ENCODE data around the gene SPACDR. TPM values are rescaled to one million over a fixed set of nuclear protein-coding genes. Genes with fewer than 3 reads are reported as not detected.

Gene SPACDR
- total RNA-seq, 6 experiments from 2014 or later = 0.66 to 1.6 (median 1.0) TPM

- Mint-ChIP-seq H3K36me3 (ENCODE audit: low read depth) (peaks cover 10% of the 10 kb centered on the region; the same call in 1 of the 2 replicates), H3K9me3 (no peaks in the 10 kb centered on the region), H3K4me3 (peak overlapping the region; percentile 100), H3K4me1 (ENCODE audit: low read depth) (peaks cover 26% of the 10 kb centered on the region), H3K27me3 (ENCODE audit: insufficient read depth) (peaks cover 3% of the 10 kb centered on the region; the same call in 1 of the 2 replicates), H3K27ac (peak overlapping the region; percentile 2; the same call in 1 of the 2 replicates)
- peak; percentile 64 for TF ChIP-seq CTCF (IDR thresholded peaks at IDR 0.05)
- no peak for DNase-seq
These were observed 13.1 kb upstream of the SPACDR start for GRCh38 chr7:100476903-100477870.

- DNase-seq = no peak
- Mint-ChIP-seq H3K27ac (peak overlapping the region; percentile 68), H3K4me3 (peak overlapping the region; percentile 100), H3K36me3 (ENCODE audit: low read depth) (peaks cover 10% of the 10 kb centered on the region; the same call in 1 of the 2 replicates), H3K9me3 (no peaks in the 10 kb centered on the region), H3K27me3 (ENCODE audit: insufficient read depth) (peaks cover 3% of the 10 kb centered on the region; the same call in 1 of the 2 replicates), H3K4me1 (ENCODE audit: low read depth) (peaks cover 26% of the 10 kb centered on the region)
- TF ChIP-seq CTCF (IDR thresholded peaks at IDR 0.05) = no peak
These were observed 12.2 kb upstream of the SPACDR start for GRCh38 chr7:100476101-100476780.

GRCh38 chr7:100475549-100475948 is 11.5 kb upstream of the SPACDR start:
- Mint-ChIP-seq H3K4me3 (peak overlapping the region; percentile 100), H3K4me1 (ENCODE audit: low read depth) (peaks cover 26% of the 10 kb centered on the region), H3K9me3 (no peaks in the 10 kb centered on the region), H3K36me3 (ENCODE audit: low read depth) (peaks cover 10% of the 10 kb centered on the region; the same call in 1 of the 2 replicates), H3K27ac (peak overlapping the region; percentile 68), H3K27me3 (ENCODE audit: insufficient read depth) (peaks cover 3% of the 10 kb centered on the region; the same call in 1 of the 2 replicates)
- no peak for DNase-seq
- TF ChIP-seq CTCF (IDR thresholded peaks at IDR 0.05) = no peak

GRCh38 chr7:100472854-100473499 is 8.9 kb upstream of the SPACDR start:
- peaks cover 10% of the 10 kb centered on the region; the same call in 1 of the 2 replicates for H3K36me3 Mint-ChIP-seq (ENCODE audit: low read depth)
- no peak for TF ChIP-seq CTCF (IDR thresholded peaks at IDR 0.05)
- H3K27me3 Mint-ChIP-seq (ENCODE audit: insufficient read depth) = no peaks in the 10 kb centered on the region; the same call in 1 of the 2 replicates
- H3K4me1 Mint-ChIP-seq (ENCODE audit: low read depth) = peaks cover 21% of the 10 kb centered on the region
- DNase-seq = no peak
- H3K27ac Mint-ChIP-seq = 0 out of 2 replicates have a peak overlapping the region, but pooled peaks have one; percentile 13
- no peak overlapping the region for H3K4me3 Mint-ChIP-seq
- no peaks in the 10 kb centered on the region for H3K9me3 Mint-ChIP-seq
